GM19238 (cell line): Measurements from ENCODE around the gene DNAH10.

Experiments
- DNase-seq: peaks from one replicate; pipeline ENCODE4 v3.0.0; 2011; ENCODE audit warnings: low spot score; ENCODE audit not compliant: insufficient read length

DNAH10 gene

GRCh38 chr12:123843912-123844748 is 82.0 kb downstream of the DNAH10 start:
- DNase-seq, result no peak

DNA sequence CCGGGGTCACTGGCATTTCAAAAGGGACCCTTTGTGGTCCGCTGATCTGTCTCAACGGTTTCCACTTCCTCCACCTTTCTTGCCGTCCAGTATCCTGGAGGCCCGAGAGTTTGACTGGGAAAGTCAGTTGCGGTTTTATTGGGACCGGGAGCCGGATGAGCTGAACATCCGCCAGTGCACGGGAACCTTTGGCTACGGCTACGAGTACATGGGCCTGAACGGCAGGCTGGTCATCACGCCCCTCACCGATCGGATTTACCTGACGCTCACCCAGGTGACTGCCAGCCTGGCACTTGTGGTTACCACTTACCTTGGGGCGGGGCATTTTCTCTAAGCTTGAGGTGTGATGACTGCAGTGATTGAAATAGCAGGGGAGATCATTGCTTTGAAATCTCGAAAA is 83.8 kb downstream of the DNAH10 start:
- DNase-seq, result no peak

- DNase-seq, result no peak
Observed at GRCh38 chr12:123846340-123846739, 84.2 kb downstream of the DNAH10 start.

DNA sequence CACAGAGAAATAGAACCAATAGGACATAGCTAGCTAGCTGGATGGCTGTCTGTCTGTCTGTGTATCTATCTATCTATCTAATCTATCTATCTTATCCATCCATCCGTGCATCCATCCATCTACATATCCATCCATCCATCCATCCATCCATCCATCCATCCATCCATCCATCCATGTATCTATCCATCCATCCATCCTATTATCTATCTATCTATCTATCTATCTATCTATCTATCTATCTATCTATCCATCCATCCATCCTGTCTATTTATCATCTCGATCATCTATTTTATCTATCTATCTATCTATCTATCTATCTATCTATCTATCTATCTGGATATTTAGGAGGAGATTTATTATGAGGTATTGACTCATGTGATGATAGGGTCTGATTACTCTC is 84.9 kb downstream of the DNAH10 start:
- no peak for DNase-seq

DNA sequence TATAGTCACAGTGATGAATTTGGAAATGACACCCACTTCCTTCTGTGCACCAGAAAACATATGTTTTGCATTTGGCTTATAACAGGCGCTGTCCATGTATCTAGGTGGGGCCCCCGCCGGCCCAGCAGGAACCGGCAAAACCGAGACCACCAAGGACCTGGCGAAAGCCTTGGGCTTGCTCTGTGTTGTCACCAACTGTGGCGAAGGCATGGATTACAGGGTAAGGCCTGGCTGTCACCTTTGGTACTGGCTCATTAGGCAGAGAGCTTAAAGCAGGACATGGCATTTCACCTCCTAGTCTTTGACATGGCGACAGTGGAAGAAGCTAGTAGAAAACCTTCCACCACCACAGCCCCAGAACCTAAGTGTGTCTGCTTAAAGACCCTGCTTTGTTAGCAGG is 85.8 kb downstream of the DNAH10 start:
- DNase-seq, result no peak

GRCh38 chr12:123849517-123849916 is 87.4 kb downstream of the DNAH10 start:
- DNase-seq, result no peak

DNA sequence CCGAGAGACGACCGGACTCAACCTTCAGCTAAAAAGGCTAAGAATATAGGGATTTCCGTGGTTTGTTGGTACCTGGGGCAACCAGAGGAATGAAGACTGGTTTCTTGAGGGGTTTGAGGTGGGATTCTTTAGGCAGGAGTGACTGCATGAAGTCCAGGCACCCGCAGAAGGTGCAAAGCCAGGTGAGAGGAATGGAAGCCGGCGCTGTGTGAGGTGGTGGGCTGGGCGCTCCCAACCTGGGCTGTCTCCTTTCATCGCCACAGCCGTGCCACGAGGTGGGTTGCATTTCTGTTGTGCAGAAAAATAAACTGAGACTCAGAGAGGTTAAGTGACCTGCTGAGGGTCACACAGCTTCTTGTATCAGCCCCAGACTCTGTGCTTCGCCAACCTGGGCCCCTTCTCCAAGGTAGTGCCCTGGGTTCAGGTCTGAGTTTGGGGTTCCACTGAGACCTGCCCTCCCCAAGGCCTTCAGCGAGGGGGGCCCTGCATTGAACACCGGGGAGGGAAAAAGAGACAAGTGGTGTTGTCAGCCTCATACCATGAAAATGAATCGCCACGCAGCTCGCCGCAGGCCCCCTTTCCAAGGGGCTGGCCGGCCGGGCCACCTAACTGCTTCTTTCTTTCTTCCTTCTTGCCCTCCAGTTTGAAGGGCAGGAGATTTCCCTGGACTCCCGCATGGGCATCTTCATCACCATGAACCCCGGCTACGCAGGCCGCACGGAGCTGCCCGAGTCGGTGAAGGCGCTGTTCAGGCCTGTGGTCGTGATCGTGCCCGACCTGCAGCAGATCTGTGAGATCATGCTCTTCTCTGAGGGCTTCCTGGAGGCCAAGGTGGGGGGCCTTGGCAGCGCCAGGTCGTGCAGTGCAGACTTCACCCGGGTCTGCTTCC is 88.4 kb downstream of the DNAH10 start:
- no peak for DNase-seq

- no peak for DNase-seq
Observed at GRCh38 chr12:123853396-123854070, 91.4 kb downstream of the DNAH10 start.

GRCh38 chr12:123854232-123854631 is 92.1 kb downstream of the DNAH10 start:
- no peak for DNase-seq

DNA sequence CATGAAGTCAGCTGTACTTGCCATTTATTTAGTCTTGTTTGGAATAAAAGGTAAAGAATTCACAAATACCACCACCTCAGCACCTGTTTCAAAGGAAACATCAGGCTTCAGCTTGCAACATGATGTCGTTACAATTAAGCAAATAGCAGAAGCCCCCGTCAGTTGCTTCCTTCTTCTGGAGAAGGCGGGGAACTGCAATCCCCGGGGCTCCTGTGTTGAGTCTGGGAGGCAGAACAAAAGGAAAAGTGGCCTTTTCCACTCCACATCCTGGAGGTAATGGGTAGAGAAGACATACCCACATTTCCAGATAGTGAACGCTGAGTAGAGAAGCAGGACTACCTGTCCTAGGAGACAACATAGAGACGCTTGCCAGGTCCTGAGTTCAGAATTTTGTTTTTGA is 92.8 kb downstream of the DNAH10 start:
- no peak for DNase-seq

DNA sequence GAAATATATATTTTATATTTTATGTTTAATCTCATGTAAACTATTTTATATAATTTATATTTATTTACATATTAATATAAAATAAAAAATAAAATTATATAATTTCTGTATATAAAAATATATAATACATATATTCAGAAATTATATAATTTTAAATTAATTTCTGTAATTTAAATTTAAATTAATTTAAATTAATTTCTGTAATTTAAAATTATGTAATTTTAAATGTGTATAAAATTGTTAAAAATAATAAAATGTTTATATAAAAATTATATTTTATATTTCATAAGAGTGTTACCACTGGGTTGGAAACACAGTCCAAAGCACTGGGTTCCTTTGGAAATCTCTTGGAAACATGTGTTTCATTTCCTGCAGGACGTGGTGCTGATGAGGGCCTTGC is 94.6 kb downstream of the DNAH10 start:
- no peak for DNase-seq

DNA sequence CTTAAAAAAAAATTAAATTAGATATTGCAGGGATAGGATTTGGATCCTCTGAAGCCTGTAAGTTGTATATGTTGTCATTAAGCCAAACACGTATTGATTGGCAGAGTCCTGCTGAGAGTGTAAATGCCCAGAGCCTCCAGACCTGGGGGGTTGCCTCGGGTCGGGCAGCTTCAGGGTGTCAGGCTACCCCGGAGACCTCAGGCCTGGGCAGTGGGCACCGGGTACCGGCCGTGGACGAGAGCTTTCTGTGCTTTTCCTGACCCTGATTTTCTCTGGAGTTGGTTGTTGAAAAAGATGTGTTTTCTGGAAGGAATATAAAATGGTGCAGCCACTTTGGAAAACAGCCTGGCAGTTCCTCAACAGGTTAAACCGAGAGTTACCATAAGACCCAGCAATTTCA is 96.1 kb downstream of the DNAH10 start:
- DNase-seq, result no peak

GRCh38 chr12:123859035-123859434 is 96.9 kb downstream of the DNAH10 start:
- DNase-seq, result no peak

DNA sequence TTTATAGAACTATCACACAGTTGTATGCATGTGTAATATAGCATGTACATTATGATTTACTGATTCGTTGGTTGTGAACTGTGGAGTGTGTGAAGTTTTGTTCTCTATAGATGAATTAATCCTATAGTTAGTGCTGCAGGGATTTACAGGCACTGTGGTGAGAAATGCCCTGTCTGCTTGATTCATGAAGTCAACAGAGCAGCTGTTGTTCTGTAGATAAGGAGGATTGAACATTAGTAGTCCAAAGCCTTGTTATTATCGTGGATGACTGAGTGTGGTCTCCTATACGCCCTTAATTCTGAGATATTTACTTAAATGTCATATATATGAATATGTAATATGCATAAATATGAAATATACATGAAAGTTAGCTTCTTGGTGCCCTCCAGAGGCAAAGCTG is 98.3 kb downstream of the DNAH10 start:
- no peak for DNase-seq

- no peak for DNase-seq
Observed at GRCh38 chr12:123861392-123861791, 99.3 kb downstream of the DNAH10 start.

GRCh38 chr12:123867141-123867540 is 105.0 kb downstream of the DNAH10 start:
- DNase-seq, result no peak

DNA sequence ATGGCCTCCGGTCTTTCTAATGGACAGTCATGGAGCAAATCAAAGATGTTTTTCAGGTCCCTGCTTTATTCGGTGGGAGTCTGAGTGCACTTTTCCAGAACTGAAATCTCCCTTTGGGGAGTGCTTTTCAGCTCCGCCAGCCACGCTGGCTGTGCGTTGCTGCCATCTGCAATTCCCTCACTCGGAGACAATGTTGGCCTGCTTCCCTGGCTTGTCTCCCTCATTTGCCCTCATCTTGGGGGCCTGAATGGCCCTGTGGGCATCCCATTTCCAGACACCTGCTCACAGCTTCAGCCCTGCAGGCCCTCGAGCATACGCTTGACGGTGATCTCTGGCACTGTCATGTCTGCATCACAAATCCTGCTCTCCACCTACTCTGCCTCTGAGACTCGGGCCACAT is 106.7 kb downstream of the DNAH10 start:
- no peak for DNase-seq

DNA sequence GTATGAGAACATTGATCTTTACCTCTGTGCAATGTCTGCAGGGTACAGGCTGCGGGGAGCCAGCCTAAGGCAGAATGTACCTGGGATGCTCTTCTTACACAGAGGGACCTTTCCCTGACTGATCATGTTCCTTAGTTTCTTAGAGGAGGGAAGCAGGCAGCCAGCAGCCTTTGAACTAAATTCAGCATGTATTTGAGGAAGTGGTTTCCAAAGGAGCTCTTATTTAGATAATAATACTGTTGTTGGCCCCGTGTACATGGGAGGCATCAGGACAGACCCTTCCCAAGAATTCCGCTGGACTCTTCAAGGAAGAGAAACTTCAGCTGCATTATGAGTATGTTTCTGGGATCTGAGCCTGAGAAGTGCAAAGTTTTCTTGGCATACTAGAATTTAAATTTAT is 111.7 kb downstream of the DNAH10 start:
- DNase-seq, result no peak

- no peak for DNase-seq
Observed at GRCh38 chr12:123877968-123878367, 115.9 kb downstream of the DNAH10 start.

DNA sequence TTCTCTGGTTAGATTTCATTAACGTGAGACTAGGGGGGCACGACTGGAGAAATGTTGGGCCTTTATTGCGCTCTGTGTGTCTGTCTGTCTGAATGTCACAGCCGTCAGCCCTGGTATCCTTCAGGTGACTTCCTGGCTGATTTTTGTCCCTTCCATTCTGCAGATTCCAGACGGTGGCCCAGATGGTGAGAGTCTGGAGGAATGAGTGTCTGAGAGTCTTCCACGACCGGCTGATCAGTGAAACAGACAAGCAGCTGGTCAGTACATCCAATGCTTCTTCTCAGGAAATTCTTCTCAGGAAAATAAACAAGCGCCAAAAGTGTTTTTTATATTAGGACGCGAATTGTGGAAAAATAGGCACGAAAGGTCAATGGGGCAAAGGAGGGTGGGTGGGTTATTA is 117.0 kb downstream of the DNAH10 start:
- no peak for DNase-seq

DNA sequence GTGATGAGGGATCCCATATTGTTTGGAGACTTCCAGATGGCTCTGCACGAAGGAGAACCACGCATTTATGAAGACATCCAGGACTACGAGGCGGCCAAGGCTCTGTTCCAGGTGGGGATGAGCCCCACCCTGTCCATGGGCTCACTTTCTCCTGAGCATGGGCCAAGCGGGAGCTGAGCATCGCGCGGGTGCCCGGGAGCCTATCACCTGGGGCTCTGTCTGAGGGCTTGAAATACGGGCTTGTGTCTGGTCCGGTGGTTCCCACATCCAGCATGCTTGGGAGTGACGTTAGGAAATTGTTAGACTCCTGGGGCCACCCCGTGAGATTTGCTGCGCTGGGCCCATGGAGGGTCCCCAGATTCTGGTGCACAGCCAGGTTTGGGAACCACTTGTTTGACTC is 117.6 kb downstream of the DNAH10 start:
- no peak for DNase-seq

DNA sequence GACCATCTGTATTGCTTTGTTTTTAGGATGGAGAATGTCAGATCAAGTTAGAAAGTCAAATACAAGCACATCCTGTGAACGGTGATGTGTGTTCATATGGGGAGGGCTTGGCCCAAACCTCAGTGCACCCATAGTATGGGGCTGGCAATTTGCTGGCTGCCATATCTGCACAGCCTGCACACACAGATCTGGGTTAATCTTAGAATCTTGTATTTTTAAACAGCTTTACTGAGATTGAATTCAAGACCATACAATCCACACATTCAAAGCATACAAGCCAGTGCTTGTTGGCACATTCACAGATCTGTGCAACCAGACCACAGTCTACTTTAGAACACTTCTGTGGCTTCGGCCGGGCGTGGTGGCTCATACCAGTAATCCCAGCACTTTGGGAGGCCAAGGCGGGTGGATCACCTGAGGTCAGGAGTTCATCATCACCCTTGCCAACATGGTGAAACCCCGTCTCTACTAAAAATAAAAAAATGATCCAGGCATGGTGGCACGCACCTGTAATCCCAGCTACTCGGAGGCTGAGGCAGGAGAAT is 120.1 kb downstream of the DNAH10 start:
- DNase-seq, result no peak
